ENCODE results near the gene FAM3C.
A peak's percentile ranks its signal among the peaks of the same experiment; 100 is the strongest.
"Not testable (repeated sequence)": the region's sequence is repeated elsewhere in the genome, so short reads cannot be mapped to it uniquely, and the experiment has no call there.

FAM3C gene, protein sequence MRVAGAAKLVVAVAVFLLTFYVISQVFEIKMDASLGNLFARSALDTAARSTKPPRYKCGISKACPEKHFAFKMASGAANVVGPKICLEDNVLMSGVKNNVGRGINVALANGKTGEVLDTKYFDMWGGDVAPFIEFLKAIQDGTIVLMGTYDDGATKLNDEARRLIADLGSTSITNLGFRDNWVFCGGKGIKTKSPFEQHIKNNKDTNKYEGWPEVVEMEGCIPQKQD

DNA sequence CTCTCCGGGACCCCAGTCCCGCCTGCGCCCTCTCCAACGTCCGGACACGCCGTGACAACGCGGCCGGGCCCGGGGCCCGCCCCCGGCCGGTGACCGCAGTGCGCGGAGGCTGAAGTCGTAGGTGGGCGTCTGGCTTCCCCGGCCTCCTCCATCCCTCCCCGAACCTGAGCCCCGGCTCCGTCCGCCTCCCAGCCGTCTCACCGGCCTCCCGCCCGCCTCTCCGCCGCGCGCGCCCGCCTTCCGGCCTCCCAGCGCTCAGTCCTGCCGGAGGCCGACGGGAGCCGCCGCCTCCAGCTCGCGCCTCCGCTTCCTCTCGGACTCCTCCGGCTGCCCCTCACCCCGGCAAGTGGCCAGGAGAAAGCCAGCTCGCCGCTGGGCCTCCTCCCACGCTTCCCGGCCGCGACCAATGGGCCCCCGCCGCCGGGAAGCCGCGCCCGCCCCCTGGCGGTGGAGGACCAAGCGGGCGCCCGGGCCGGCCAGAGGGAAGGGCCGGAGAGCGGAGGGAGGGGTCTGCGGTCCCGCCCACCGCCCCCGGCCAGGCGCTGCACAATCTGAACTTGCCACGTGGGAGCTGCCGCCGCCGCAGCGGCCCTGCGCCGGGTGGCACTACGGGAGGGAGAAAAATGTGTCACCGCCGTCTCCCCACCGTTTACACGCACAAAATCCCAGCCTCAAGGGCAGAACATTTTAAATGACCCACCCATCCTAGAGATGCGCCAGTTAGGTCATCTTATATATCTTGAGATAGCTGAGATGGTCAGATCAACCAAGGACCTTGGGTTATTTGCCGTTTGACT lies at the start of gene FAM3C:
Gene FAM3C (minus strand): TSS at position 348 of the 797 bp plus-strand sequence. CDS start 13,339 bp downstream, outside the sequence.
- peak; percentile 80 to 83 for DNase-seq (ENCODE audit: low read depth in 2 of 2)

DNA sequence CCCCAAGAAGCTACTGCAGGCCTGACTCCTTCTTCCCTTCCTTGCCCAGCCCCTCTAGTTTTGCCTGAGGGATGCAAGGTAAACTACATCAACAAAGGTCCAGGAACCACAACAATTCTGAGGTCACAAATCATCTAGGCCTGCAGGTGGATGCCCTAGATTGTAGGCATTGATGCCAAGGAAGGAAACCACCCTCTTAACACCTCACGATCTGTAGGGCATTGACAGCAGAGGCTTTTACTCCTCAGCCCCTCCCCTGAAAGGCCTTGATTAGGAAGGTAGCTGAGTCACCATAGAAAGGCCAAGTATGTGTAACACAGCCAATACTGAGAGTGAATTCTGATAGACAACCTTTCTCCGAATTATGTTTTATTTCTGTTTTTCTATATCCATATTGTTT lies 46.7 kb upstream of the FAM3C start:
- no peak for DNase-seq (ENCODE audit: low read depth in 2 of 2)

DNA sequence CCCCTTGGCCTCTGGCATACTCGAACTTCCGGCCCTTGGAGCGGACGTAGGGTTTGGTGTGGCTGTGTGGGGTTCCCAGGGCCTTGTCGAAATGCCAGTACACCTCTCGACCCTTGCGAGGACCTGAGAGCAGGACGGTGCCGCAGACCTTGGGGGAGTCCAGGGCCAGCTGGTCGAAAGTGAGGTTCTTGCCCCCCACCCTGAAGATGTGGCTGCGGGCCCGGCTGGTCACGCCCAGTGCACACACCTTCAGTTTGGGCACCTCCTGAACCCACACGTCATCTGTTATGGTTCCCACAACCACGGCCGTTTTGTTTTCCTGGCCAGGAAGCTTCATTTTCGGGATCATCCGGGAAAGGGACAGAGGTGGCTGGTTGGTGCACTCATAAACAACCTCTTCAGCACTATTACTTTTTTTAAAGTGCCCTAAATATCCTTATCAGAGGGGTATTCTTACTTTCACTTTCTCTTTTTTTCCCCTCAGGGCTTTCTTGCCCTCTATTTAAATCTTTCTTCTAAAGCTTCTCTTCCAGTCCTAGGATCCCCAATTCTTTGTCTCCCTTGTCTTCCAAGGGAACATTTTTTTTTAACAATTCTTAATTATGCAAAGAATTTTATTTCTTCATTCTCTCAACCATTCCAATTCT lies 44.9 kb upstream of the FAM3C start:
- no peak for DNase-seq (ENCODE audit: low read depth in 2 of 2)

DNA sequence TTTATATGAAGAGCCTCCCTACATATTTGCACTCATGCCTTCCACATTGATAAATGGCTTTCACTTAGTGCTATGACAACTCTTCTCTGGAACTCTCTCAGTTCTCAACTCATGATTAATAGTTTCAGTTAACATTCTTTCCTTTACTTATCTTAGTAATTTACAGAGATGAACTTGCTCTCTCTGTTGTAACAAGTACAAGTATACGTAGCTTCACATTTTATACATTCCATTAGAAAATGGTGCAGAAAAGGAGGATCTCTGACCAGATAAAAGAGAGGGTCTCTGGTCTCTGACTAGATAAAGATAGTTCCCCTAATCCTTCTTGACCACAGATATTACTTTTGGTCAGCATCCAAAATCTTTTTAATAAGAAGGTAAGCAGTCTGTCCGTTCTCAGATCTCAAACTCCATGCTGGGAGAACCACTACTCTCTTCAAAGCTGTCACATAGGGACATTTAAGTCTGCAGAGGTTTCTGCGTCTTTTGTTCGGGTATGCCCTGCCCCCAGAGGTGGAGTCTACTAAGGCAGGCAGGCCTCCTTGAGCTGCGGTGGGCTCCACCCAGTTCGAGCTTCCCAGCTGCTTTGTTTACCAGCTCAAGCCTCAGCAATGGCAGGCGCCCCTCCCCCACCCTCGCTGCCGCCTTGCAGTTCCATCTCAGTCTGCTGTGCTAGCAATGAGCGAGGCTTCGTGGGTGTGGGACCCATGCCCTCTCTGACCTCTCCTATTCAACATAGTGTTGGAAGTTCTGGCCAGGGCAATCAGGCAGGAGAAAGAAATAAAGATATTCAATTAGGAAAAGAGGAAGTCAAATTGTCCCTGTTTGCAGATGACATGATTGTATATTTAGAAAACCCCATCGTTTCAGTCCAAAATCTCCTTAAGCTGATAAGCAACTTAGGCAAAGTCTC lies 42.2 kb upstream of the FAM3C start:
- peak; percentile 52 to 70 for DNase-seq (ENCODE audit: low read depth in 2 of 2)

DNA sequence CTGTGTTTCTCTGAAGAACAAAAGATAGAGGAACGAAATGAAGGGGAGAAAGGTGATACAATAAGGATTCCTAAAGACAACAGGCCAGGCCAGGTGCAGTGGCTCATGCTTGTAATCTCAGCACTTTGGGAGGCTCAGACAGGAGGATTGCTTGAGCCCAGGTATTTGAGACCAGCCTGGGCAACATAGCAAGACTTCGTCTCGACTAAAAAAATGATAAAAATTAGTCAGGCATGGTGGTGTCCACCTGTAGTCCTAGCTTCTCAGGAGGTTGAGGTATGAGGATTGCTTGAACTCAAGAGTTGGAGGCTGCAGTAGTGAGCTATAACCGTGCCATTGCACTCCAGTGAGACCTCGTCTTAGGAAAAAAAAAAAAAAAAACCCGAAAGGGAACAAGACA lies 41.4 kb upstream of the FAM3C start:
- no peak for DNase-seq (ENCODE audit: low read depth in 2 of 2)

DNA sequence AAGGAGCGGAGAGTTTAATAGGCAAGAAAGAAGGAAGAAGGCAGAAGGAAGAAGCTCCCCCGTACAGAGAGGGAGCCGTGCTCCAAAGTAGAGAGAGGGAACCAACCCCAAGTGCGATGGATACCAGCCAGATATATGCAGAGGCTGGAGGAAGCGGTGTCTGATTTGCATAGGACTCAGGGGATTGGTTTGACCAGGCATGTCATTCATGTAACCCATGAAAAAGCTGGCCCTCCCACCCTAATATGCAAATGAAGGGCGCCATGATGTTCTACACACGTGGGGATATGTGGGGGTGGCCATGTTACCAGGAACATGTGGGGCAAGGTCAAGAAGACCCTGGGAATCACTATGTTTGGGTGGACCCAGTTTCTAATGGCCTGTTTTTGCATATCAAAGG lies 40.6 kb upstream of the FAM3C start:
- DNase-seq (ENCODE audit: low read depth in 2 of 2) = no peak

DNA sequence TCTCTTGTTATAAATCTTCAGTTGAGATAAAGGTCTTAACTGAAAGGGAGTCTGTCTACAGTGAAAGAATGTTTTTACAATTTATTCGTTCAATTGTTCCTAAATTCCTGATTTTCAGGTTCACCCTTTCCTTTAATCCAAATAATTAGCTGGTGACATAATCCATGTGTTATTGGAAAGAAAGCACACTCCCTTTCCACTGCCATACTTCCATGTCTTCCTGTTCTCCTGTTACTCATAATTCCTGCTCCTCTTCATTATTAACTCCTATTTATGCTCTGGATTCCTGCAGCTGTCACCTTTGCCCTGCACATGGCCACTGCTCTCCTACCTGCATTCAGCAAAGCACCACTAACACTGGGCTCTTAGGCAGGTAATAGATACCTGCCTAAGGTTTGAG lies 40.0 kb upstream of the FAM3C start:
- no peak for DNase-seq (ENCODE audit: low read depth in 2 of 2)

DNA sequence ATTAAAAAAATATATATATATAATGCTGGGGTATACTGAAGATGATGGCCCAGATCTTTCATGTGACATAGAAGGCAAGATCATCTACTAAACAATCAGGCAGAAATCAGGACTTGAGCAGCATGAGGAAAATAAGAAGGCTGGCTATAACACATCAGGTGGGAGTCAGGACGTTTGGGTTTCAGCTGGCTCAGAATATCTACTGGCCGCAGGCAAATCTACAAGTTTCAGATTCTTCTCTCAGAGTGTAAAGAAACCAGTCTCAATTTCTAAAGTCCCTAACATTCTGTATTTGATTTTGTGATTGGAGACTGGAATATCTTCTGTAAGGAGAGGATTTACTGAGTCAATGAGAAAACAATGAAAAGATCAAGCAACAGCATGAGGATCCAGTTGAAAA lies 37.7 kb upstream of the FAM3C start:
- DNase-seq (ENCODE audit: low read depth in 2 of 2) = no peak

DNA sequence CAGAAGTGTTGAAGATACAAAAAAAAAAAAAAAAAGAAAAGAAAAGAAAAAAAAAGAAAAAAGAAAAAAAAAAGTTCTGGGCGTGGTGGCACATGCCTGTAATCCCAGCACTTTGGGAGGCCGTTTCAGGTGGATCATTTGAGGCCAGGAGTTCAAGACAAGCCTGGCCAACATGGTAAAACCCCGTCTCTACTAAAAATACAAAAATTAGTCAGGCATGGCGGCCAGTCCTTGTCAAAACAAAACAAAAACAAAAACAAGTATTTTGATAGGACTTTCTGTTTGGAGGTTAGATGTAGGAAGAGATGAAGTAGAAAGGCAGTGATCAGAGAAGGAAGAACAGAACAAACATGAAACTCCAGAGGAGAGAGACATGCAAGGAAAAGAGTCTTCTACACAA lies 36.4 kb upstream of the FAM3C start:
- DNase-seq (ENCODE audit: low read depth in 2 of 2) = not testable (repeated sequence)

DNA sequence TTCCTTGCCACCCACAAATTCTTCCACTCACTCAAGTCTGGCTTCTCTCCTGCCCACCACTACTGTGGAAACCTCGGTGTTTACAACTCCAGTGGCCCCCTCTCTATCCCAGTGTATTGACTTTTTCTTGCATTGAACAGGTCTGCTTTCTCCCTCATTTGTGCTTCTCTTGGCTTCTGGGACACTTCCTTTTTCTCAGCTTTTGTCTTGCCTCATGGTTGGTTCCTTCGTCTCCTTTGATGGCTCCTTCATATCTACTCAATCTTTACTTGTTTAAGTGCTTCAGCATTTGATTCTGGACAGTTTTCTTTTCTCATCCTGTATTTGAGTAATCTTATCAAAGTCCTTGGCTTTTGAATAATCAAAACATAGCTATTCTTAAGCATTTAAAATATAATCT lies 35.9 kb upstream of the FAM3C start:
- DNase-seq (ENCODE audit: low read depth in 2 of 2) = no peak

DNA sequence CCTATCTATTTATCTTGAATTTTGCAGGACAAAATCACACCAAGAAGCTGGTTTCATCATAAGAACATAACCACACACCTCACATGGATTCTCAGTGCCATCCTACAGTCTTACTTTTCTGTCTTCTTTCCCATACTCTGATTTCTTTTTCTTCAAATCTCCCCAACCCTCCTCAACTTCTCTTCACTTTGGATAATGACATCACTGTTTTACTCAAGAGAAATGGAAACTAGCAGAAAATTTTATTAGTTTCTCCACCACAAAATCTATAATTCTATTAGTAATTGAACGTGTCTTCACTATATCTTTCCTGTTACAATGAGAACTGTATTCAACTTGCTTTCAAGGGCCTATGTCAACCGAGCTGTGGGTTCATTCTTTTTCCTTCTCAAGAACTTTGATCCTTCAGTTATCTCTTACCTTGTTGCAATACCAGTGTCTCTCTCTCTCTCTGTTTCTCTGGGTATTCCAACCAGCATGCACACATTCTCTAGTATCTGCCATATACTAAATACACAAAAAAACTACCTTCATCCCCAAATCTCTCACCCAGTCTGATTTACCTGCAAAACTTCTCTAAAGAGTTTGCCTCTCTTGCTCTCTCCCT lies 35.4 kb upstream of the FAM3C start:
- no peak for DNase-seq (ENCODE audit: low read depth in 2 of 2)

DNA sequence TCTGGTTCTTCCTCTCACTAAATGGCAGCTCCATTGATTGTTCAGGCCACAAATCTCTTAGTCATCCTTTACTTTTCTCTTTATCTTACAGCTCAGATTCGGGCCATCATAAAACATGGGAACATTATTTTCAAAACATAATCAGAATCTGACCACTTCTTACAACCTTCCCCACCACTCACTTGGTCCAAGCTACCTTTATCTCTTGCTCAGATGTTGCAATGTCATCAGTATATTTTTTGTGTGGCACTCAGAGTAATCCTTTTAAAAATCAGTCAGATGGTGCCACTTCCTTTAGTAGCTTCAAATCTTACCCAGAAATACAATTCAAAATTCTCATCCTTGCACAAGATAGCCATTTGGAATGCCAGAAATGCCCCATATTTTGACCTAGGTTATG lies 34.5 kb upstream of the FAM3C start:
- DNase-seq (ENCODE audit: low read depth in 2 of 2) = no peak

DNA sequence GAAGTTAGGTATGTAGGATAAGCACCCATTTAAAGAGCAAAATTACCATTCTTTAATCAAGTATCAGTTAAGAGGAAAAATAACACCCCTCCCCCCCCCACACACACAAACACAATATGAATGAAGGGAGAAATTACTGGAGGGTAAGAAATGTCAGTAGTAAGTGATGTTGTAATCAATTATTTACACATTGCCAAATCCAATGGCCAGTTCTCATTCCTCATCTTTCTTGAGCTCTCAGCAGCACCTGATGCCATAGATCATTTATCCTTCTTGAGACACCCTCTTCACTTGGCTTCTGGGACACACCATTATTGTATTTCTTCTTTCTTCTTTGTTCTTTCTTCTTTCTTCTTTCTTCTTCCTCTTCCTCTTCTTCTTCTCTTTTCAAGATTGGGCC lies 33.7 kb upstream of the FAM3C start:
- DNase-seq (ENCODE audit: low read depth in 2 of 2) = no peak

DNA sequence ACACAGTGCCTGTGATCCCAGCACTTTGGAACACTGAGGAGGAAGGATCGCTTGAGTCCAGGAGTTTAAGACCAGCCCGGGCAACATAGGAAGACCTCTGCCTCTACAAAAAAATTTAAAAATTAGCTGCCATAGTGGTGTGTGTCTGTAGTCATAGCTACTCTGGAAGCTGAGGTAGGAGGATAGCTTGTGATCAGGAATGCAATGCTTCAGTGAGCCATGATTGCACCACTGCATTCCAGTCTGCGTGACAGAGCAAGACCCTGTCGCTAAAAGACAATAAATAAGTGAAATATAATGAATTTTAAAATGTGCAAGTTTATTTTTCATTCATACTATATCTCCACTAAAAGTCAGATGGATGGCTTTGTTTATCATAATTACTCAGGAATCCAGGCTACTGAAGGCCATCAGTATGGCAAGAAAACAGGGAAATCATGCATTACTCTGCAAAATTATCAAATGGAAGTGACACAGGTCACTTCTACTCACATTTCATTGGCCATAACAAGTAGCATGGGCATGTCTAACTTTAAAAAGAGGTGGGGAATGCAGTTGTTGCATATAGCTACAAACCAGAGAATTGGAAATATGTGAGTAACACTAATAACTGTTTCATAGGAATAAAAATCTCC lies 32.9 kb upstream of the FAM3C start:
- no peak for DNase-seq (ENCODE audit: low read depth in 2 of 2)

DNA sequence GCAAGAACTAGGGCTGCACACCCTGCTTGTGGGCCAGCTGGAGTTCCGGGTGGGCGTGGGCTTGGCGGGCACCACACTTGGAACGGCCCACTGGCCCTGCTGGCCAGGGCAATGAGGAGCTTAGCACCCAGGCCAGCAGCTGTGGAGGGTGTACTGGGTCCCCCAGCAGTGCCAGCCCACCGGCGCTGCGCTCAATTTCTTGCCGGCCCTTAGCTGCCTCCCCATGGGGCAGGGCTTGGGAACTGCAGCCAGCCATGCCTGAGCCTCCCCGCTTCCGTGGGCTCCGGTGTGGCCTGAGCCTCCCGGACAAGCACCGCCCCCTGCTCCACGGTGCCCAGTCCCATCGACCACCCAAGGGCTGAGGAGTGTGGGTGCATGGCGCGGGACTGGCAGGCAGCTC lies 25.6 kb upstream of the FAM3C start:
- not testable (repeated sequence) for DNase-seq (ENCODE audit: low read depth in 2 of 2)

DNA sequence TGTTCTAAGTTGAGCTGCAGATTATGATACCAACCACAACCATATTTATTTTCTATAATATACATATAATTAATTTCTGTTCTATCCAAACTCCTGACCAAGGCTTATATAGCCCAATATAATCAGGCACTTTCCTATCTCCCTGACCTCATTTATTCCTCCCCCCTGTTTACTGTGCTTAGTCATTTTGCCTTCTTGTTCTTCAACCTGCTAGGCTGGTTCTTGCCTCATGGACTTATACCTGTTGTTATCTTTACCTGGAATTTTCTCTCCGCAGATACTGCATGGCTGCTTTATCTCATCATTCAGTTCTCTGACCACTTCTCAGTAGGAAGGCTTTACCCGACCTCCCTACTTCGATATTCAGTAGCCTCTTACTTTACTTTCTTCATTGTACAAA lies 24.9 kb upstream of the FAM3C start:
- DNase-seq (ENCODE audit: low read depth in 2 of 2) = no peak

DNA sequence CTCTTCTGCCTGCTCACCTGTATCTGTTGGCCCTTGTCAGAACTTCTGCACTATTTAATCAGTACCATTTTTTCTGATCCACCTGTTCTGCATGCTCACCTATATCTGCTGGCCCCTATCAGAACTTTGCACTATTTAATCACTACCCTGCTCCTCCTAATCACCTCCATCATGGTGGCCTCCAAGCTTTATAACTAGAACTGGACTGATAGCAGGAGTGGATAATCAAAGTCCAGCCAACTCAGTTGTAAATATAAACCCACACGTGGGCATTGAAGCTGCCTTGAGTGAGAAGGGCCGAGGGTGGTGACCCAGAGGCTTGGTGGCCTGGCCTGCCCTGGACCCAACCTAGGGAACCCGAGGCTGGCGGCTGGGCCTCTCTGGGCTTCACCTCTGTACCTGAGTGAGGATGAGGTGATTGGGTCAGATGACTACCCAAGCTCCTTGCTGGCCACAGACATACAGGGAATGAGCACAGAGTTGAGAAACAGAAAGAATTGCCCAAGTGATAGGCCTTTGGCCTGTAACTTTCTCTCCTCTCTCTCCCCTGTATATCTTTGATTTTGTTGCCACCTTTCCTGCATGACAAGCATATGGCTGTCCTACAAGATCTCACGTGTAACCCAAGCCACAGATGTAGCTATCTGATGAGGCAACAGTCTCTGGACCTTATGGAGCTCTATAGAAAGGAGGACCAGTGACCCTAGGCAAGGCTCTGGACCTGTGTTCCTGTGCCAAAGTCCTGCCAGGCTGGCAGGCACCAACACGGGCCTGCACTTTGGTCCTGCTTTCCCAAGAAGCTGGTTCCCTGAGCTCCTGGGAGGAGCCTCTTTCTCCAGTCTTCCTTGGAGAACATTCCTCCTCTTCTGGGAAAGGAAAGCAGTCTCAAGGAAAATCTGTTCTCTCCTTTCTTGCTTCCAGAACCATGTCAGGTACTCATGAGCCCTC lies 23.4 kb upstream of the FAM3C start:
- no peak for DNase-seq (ENCODE audit: low read depth in 2 of 2)

DNA sequence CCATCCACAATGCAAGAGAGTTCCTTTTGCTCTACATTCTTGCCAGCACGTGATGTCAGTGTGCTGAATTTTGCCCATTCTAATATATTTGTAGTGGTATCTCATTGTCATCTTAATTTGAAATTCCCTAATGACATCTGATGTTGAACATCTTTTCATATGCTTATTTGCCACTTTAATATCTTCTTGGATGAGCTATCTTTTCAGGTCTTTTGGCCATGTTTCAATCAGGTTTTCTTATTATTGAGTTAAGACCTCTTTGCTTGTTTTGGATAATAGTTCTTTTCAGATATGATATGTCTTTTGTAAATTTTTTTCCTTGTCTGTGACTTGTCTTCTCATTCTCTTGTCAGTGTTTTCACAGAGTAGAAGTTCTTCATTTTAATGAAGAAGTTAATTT lies 20.4 kb upstream of the FAM3C start:
- DNase-seq (ENCODE audit: low read depth in 2 of 2) = no peak

DNA sequence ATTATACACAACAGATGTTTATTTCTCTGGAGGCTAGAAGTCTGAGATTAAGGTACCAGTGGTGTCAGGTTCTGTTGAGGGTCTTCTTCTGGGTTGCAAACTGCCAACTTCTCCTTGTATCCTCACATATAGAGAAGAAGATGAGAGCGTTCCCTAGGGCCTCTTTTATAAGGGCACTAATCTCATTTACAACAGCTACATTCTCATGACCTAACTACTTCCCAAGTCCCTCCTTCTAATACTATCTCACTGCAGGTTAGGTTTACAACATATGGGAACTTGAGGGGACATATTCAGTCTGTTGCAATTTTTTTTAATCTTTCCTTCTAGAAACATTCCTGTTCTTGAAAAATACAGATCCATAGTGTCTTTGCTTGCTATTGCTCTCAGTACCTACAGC lies 18.3 kb upstream of the FAM3C start:
- DNase-seq (ENCODE audit: low read depth in 2 of 2) = no peak

DNA sequence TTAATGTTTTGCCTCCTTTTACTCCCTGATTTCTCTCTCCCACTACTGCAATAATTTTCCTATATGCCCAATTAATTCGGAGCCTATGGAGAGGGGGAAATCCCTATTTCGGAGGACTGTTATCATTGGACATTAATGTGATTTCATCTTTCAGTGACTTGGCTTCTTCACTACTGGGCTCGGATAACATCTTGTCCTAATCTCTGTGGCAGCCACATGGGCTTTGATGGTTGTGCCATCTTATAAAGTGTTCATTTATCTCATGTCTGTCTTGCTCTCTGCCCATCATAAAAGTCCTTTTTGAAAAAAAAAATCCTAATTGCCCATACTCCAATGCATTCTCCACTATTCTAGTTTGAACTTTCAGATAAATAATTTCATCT lies 15.5 kb upstream of the FAM3C start:
- DNase-seq (ENCODE audit: low read depth in 2 of 2) = no peak

Data from stimulated activated CD4-positive, alpha-beta T cell treated with anti-CD3 and anti-CD28 coated beads, Interleukin-4, amount 100 ng/mL, for 48 hours (primary cell).